Sigmoid colon (tissue), 7 donors: ENCODE data around the gene HES3. TPM values are rescaled to one million over a fixed set of nuclear protein-coding genes. Genes with fewer than 3 reads are reported as not detected.

Experiments used
- DNase-seq: peaks from one replicate; pipeline ENCODE4 v3.0.0-alpha.2; 2019
- H3K27ac ChIP-seq, 4 donors: fragments of 200-600 bp; sonication (generic); one replicate each; pipeline ENCODE4 v1.5.1; 2016 to 2019; ENCODE audit warnings: mild to moderate bottlenecking in 1 of 4
- H3K27me3 ChIP-seq, 3 donors: fragments of 200-600 bp; sonication (generic); one replicate each; pipeline ENCODE4 v1.5.1; 2019; ENCODE audit warnings: mild to moderate bottlenecking in 1 of 3
- H3K36me3 ChIP-seq, 4 donors: fragments of 200-600 bp; sonication (generic); one replicate each; pipeline ENCODE4 v1.5.1; 2016 to 2019
- H3K4me1 ChIP-seq, 4 donors: fragments of 200-600 bp; sonication (generic); one replicate each; pipeline ENCODE4 v1.5.1; 2017 to 2019
- H3K4me3 ChIP-seq, 4 donors: fragments of 200-600 bp; sonication (generic); one replicate each; pipeline ENCODE4 v1.5.1; 2017 to 2019; ENCODE audit warnings: mild to moderate bottlenecking in 2 of 4, moderate library complexity in 1 of 4
- H3K9me3 ChIP-seq, 4 donors: fragments of 200-600 bp in 3 of 4; sonication (generic) in 3 of 4; one replicate each; pipeline versions ENCODE4 v1.5.1 to v1.6.1; 2013 to 2019
- CTCF ChIP-seq, 4 experiments: fragments of 450-650 bp in 3 of 4; fragments of 200-600 bp in 1 of 4; IDR thresholded peaks; one replicate each; pipeline ENCODE4 v1.5.1; 2016 to 2019; ENCODE audit warnings: antibody characterized with exemption in 4 of 4, mild to moderate bottlenecking in 3 of 4, moderate library complexity in 2 of 4
- EP300 ChIP-seq, 4 donors: sonication (generic); formaldehyde crosslinking; IDR thresholded peaks; one replicate each; pipeline ENCODE4 v1.6.1; 2017; ENCODE audit warnings: antibody characterized with exemption in 4 of 4
- POLR2A ChIP-seq, 2 donors: fragments of 450-650 bp; IDR thresholded peaks; one replicate each; pipeline ENCODE4 v1.6.1; 2016; ENCODE audit warnings: antibody characterized with exemption in 2 of 2, mild to moderate bottlenecking in 2 of 2, moderate library complexity in 2 of 2
- POLR2AphosphoS5 ChIP-seq, 4 donors: sonication (generic); formaldehyde crosslinking; IDR thresholded peaks; one replicate each; pipeline ENCODE4 v1.6.1; 2017; ENCODE audit warnings: antibody characterized with exemption in 4 of 4
- WGBS, 2 donors: extraction: QIAGEN DNeasy Blood & Tissue Kit; methylation state at CpG; one replicate each; pipeline ENCODE4 v1.1.7; 2013; 5-methylcytosine and 5-hydroxymethylcytosine counted together
- intact Hi-C: fragments of 100-400 bp; cut with DNase I; formaldehyde crosslinking; loops from one replicate; pipeline ENCODE4 v1.15.1; 2023
- polyA plus RNA-seq, 3 donors: library from polyadenylated mRNA; stranded (reverse); fragments of 200-250 nt; gene quantifications; one replicate each; pipeline ENCODE4 v1.2.3, GENCODE V29; 2013
- total RNA-seq, 4 donors: library from RNA; depleted of rRNA; stranded (reverse); fragments of >200 nt; gene quantifications; one replicate each; pipeline ENCODE4 v1.1.0, GENCODE V29; 2016
- donor health status: healthy with polysubstance abuse.
- donor health status: Bipolar disorder and iron deficiency.
- donor health status: healthy.

Gene HES3
- total RNA-seq (not detected), polyA plus RNA-seq (not detected)

GRCh38 chr1:6243993-6244392 is at the start of gene HES3:
Gene HES3 (plus strand): TSS chr1:6244179. CDS start chr1:6244366, 187 bp downstream.
- no peak within 1 kb of the TSS for H3K4me3 ChIP-seq
- peaks cover 55 to 100% (median 98%) of the 10 kb centered on the region in 3 donors for H3K27me3 ChIP-seq
- no peaks in the 10 kb centered on the region for H3K36me3 ChIP-seq
- peaks cover 2 to 40% (median 30%) of the 10 kb centered on the region in 4 donors for H3K4me1 ChIP-seq
- no peaks in the 10 kb centered on the region for H3K9me3 ChIP-seq
- 10 to 20% methylated on average over 16 of the region's 16 CpGs for WGBS, 2 donors
- no peak within 1 kb of the TSS for H3K27ac ChIP-seq
- intact Hi-C loops: loop anchor here (2.0 to 10.0 kb wide), 3 partner anchors 37 to 729 kb away; partner anchors contain the start of gene RNF207
- no peak for DNase-seq
- TF ChIP-seq CTCF (IDR thresholded peaks at IDR 0.05): no peak
- TF ChIP-seq POLR2AphosphoS5 (IDR thresholded peaks at IDR 0.05): no peak
- no peak for TF ChIP-seq EP300 (IDR thresholded peaks at IDR 0.05)
- TF ChIP-seq POLR2A (IDR thresholded peaks at IDR 0.05): no peak

- Histone ChIP-seq H3K9me3 (no peaks in the 10 kb centered on the region), H3K4me1 (peaks cover 0 to 32% (median 28%) of the 10 kb centered on the region in 4 donors)
- TF ChIP-seq POLR2A (IDR thresholded peaks at IDR 0.05) (no peak), CTCF (IDR thresholded peaks at IDR 0.05) (no peak), POLR2AphosphoS5 (IDR thresholded peaks at IDR 0.05) (no peak), EP300 (IDR thresholded peaks at IDR 0.05) (no peak)
These were observed 46.1 kb upstream of the HES3 start for GRCh38 chr1:6197746-6198427.

GRCh38 chr1:6198646-6199297 is 45.2 kb upstream of the HES3 start:
- intact Hi-C loops: loop anchor here (2.0 to 5.0 kb wide), 2 partner anchors 36 to 206 kb away; partner anchors contain the start of genes ICMT and NPHP4
- H3K4me1 ChIP-seq: peaks cover 0 to 32% (median 28%) of the 10 kb centered on the region in 4 donors
- no peak for DNase-seq
- WGBS, 2 donors: 0 to 1% methylated on average over 31 of the region's 31 CpGs
- peak overlapping the region; percentile 93 to 100 (median 100) for H3K4me3 ChIP-seq
- H3K27ac ChIP-seq: peak overlapping the region; percentile 77 to 85 (median 83)
- TF ChIP-seq CTCF (IDR thresholded peaks at IDR 0.05): no peak
- no peaks in the 10 kb centered on the region for H3K27me3 ChIP-seq
- peaks cover 14 to 37% (median 23%) of the 10 kb centered on the region in 4 donors for H3K36me3 ChIP-seq
- no peaks in the 10 kb centered on the region for H3K9me3 ChIP-seq

More at GRCh38 chr1:6197746-6198427, 46.1 kb upstream of the HES3 start:
- intact Hi-C loops: loop anchor here (2.0 to 5.0 kb wide), 2 partner anchors 37 to 206 kb away; partner anchors contain the start of genes ICMT and NPHP4
- Histone ChIP-seq H3K36me3 (peaks cover 16 to 46% (median 30%) of the 10 kb centered on the region in 4 donors), H3K27me3 (no peaks in the 10 kb centered on the region), H3K4me3 (peak overlapping the region in 3 of 4 donors; percentile 100), H3K27ac (no peak overlapping the region)
- WGBS, 2 donors: 42 to 71% methylated on average over 6 of the region's 6 CpGs
- DNase-seq: no peak

- H3K27ac ChIP-seq: peak within 1 kb of the TSS; percentile 77 to 85 (median 83)
- WGBS, 2 donors: 2 to 5% methylated on average over 53 of the region's 53 CpGs
- no peak for TF ChIP-seq CTCF (IDR thresholded peaks at IDR 0.05)
- peak; percentile 42 to 47 for TF ChIP-seq POLR2A (IDR thresholded peaks at IDR 0.05)
- peak; percentile 81 to 94 (median 90) for TF ChIP-seq POLR2AphosphoS5 (IDR thresholded peaks at IDR 0.05)
- no peaks in the 10 kb centered on the region for H3K27me3 ChIP-seq
- peaks cover 0 to 32% (median 29%) of the 10 kb centered on the region in 4 donors for H3K4me1 ChIP-seq
- no peaks in the 10 kb centered on the region for H3K9me3 ChIP-seq
- H3K36me3 ChIP-seq: peaks cover 6 to 30% (median 16%) of the 10 kb centered on the region in 4 donors
- H3K4me3 ChIP-seq: peak within 1 kb of the TSS; percentile 93 to 100 (median 100)
- DNase-seq: peak; percentile 99
- intact Hi-C loops: loop anchor here (2.0 to 5.0 kb wide), 2 partner anchors 35 to 207 kb away; partner anchors contain the start of genes ICMT and NPHP4
These were observed 44.4 kb upstream of the HES3 start, which contains the start of gene RPL22 for GRCh38 chr1:6199298-6200187. Gene RPL22 (minus strand): TSS chr1:6199595. CDS start chr1:6199573, 22 bp downstream.
